Skeletal muscle tissue (tissue), 4 donors: ENCODE data around the gene PTCRA. TPM values are rescaled to one million over a fixed set of nuclear protein-coding genes. Genes with fewer than 3 reads are reported as not detected.

ENCODE experiments used
- H3K27ac ChIP-seq: one replicate; pipeline ENCODE4 v1.7.0; 2013; ENCODE audit warnings: mild to moderate bottlenecking, low read depth, low read length, inconsistent platforms
- H3K27me3 ChIP-seq, 3 donors: one replicate each; pipeline ENCODE4 v1.7.0; 2013; ENCODE audit warnings: low read length in 3 of 3; ENCODE audit not compliant: control insufficient read depth in 3 of 3, insufficient read depth in 3 of 3
- H3K36me3 ChIP-seq, 3 donors: one replicate each; pipeline ENCODE4 v1.7.0; 2013; ENCODE audit warnings: low read length in 3 of 3; ENCODE audit not compliant: control insufficient read depth in 3 of 3, insufficient read depth in 3 of 3
- H3K4me1 ChIP-seq, 3 donors: one replicate each; pipeline ENCODE4 v1.7.0; 2013; ENCODE audit warnings: low read length in 3 of 3, mild to moderate bottlenecking in 3 of 3; ENCODE audit not compliant: control insufficient read depth in 3 of 3, insufficient read depth in 3 of 3
- H3K4me3 ChIP-seq, 3 donors: one replicate each; pipeline ENCODE4 v1.7.0; 2013; ENCODE audit warnings: low read length in 3 of 3
- H3K9ac ChIP-seq, 3 donors: one replicate each; pipeline ENCODE4 v1.7.0; 2013; ENCODE audit warnings: low read length in 3 of 3, mild to moderate bottlenecking in 3 of 3, moderate library complexity in 2 of 3, low read depth in 1 of 3
- H3K9me3 ChIP-seq, 3 donors: one replicate each; pipeline ENCODE4 v1.7.0; 2013; ENCODE audit warnings: low read length in 3 of 3; ENCODE audit not compliant: control insufficient read depth in 3 of 3
- total RNA-seq: library from RNA; depleted of rRNA; stranded (reverse); fragments of >200 nt; gene quantifications from one replicate; pipeline ENCODE4 v1.2.3, GENCODE V29; 2014
- donor health status: Osteomylitis.

PTCRA gene
- total RNA-seq, 1 donor from 2014 or later: 1.0 TPM

DNA sequence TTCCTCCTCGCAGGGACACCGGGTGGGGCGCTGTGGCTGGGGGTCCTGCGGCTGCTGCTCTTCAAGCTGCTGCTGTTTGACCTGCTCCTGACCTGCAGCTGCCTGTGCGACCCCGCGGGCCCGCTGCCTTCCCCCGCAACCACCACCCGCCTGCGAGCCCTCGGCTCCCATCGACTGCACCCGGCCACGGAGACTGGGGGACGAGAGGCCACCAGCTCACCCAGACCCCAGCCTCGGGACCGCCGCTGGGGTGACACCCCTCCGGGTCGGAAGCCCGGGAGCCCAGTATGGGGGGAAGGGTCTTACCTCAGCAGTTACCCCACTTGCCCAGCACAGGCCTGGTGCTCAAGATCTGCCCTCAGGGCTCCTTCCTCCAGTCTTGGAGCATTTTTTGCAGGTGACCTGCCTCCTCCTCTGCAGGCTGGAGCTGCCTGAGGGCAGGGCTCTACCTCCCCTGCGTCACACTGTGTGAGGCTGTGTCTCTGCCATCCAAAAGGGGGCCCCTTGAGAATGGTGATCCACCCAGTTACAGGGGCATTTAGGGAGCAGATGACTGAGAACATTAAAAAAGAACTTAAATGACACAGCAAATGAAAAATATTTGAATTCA is 9.5 kb downstream of the PTCRA start:
- Histone ChIP-seq H3K27me3 (peaks cover 0 to 8% (median 3%) of the 10 kb centered on the region in 3 donors), H3K9ac (no peak overlapping the region), H3K4me1 (peaks cover 9 to 13% (median 10%) of the 10 kb centered on the region in 3 donors), H3K9me3 (no peaks in the 10 kb centered on the region), H3K27ac (no peak overlapping the region), H3K36me3 (no peaks in the 10 kb centered on the region), H3K4me3 (no peak overlapping the region)

GRCh38 chr6:42928986-42929820 is 13.3 kb downstream of the PTCRA start, which contains the start of gene CNPY3:
TSS of gene CNPY3 (plus strand) at chr6:42929480. CDS start at chr6:42929571, 91 bp downstream.
- Histone ChIP-seq H3K9me3 (no peaks in the 10 kb centered on the region), H3K27ac (peak within 1 kb of the TSS; percentile 86), H3K4me1 (peaks cover 12 to 20% (median 19%) of the 10 kb centered on the region in 3 donors), H3K36me3 (peaks cover 0 to 3% (median 1%) of the 10 kb centered on the region in 3 donors), H3K9ac (peak within 1 kb of the TSS; percentile 63 to 88 (median 83)), H3K4me3 (peak within 1 kb of the TSS; percentile 79 to 88 (median 87)), H3K27me3 (peaks cover 0 to 8% (median 3%) of the 10 kb centered on the region in 3 donors)

DNA sequence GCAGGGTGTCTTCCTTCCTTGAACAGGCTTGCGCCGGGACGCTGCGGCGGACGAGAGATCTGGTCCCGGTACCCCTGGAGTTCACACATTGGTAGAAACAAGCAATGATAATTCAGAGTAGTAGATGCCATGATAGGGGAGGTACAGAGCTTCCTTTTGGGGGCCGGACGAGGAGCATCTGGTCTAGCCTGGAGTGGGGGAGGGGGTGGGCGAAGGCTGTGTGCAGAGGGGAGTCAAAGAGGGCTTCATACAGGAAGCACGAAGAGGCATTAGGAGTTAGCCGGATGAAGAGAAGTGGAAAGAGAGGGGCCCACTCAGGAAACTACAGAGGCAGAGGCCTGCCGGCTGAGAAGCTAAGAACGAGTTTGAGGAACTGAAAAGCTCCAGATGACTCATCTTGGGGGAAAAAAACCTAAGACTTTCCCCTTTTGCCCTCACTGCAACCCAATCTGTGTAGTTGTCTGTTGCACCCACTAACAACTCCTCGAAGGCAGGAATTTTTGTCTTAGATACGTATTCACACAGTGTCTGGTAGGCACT is 14.0 kb downstream of the PTCRA start:
- Histone ChIP-seq H3K9ac (peak overlapping the region; percentile 63 to 88 (median 83)), H3K27me3 (peaks cover 0 to 8% (median 3%) of the 10 kb centered on the region in 3 donors), H3K4me1 (peaks cover 12 to 20% (median 19%) of the 10 kb centered on the region in 3 donors), H3K4me3 (peak overlapping the region; percentile 79 to 88 (median 87)), H3K9me3 (no peaks in the 10 kb centered on the region), H3K36me3 (peaks cover 3 to 7% (median 5%) of the 10 kb centered on the region in 3 donors), H3K27ac (peak overlapping the region; percentile 86)

DNA sequence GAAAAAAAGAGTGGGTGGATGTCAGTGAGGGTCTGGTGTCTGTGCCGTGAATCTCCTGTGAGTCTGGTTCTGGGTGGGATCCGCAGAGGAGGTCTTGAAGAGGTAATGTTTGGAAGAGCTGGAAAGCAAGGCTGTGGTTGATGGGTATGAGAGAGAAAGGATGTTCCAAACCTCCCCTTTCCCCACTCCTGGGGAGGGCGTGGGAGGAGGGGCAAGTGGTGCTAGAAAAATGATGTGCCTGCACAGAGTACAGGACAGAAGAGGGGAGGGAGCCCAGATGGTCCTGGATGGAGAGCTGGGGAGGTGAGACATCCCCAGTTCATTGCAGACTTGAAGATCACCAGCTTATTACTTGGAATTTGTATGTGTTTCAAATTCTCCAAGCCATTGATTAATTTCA is 16.6 kb downstream of the PTCRA start:
- H3K9ac ChIP-seq: peak overlapping the region in 1 of 3 donors; percentile 40
- H3K4me3 ChIP-seq: no peak overlapping the region
- H3K36me3 ChIP-seq: peaks cover 13 to 24% (median 22%) of the 10 kb centered on the region in 3 donors
- H3K4me1 ChIP-seq: peaks cover 12 to 20% (median 19%) of the 10 kb centered on the region in 3 donors
- H3K9me3 ChIP-seq: no peaks in the 10 kb centered on the region
- H3K27me3 ChIP-seq: no peaks in the 10 kb centered on the region
- no peak overlapping the region for H3K27ac ChIP-seq

DNA sequence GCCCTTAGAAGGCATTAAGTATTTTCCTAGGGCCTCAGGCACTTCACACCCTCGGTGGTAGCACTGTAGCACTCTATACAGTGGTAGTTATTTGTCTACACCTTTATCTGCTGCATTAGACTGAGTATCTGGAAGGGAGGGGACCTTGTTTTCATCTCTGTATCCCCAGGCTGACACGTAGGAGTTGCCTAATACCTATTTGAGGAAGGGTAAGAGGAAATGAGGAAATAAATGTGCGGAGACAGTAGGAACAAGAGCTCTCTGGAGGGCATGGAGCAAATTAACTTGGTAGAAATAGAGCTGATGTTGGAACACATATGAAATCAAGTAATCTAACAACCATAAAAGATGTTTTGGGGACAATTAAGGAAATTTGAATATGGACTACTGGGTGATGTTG is 17.4 kb downstream of the PTCRA start:
- Histone ChIP-seq H3K4me3 (no peak overlapping the region), H3K4me1 (peaks cover 12 to 20% (median 19%) of the 10 kb centered on the region in 3 donors), H3K9me3 (no peaks in the 10 kb centered on the region), H3K27ac (no peak overlapping the region), H3K27me3 (no peaks in the 10 kb centered on the region), H3K9ac (no peak overlapping the region), H3K36me3 (peaks cover 17 to 29% (median 29%) of the 10 kb centered on the region in 3 donors)

DNA sequence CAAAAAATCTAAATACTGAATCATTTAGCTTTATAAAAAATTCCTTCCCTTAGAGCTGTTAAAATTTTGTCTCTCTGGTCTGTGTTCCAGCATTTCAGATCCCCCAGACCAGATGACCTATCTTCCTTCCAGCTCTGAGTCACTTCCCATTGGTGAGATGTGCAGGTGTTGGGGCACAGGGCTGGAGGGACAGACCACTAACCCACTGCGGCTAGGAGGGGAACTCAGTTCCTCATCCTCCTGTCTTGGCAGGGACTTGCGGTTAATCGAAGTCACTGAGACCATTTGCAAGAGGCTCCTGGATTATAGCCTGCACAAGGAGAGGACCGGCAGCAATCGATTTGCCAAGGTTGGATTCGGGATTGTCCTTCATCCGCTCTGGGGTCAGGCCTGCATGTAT is 19.5 kb downstream of the PTCRA start:
- H3K4me3 ChIP-seq: no peak overlapping the region
- H3K36me3 ChIP-seq: peaks cover 24 to 45% (median 37%) of the 10 kb centered on the region in 3 donors
- no peak overlapping the region for H3K9ac ChIP-seq
- H3K4me1 ChIP-seq: peaks cover 2 to 11% (median 7%) of the 10 kb centered on the region in 3 donors
- H3K27ac ChIP-seq: no peak overlapping the region
- H3K9me3 ChIP-seq: no peaks in the 10 kb centered on the region
- no peaks in the 10 kb centered on the region for H3K27me3 ChIP-seq

- no peaks in the 10 kb centered on the region for H3K27me3 ChIP-seq
- H3K4me1 ChIP-seq: peaks cover 0 to 7% (median 0%) of the 10 kb centered on the region in 3 donors
- H3K27ac ChIP-seq: no peak overlapping the region
- peaks cover 24 to 45% (median 41%) of the 10 kb centered on the region in 3 donors for H3K36me3 ChIP-seq
- H3K4me3 ChIP-seq: no peak overlapping the region
- H3K9me3 ChIP-seq: no peaks in the 10 kb centered on the region
- no peak overlapping the region for H3K9ac ChIP-seq
These were observed 20.5 kb downstream of the PTCRA start for GRCh38 chr6:42936398-42936797.

DNA sequence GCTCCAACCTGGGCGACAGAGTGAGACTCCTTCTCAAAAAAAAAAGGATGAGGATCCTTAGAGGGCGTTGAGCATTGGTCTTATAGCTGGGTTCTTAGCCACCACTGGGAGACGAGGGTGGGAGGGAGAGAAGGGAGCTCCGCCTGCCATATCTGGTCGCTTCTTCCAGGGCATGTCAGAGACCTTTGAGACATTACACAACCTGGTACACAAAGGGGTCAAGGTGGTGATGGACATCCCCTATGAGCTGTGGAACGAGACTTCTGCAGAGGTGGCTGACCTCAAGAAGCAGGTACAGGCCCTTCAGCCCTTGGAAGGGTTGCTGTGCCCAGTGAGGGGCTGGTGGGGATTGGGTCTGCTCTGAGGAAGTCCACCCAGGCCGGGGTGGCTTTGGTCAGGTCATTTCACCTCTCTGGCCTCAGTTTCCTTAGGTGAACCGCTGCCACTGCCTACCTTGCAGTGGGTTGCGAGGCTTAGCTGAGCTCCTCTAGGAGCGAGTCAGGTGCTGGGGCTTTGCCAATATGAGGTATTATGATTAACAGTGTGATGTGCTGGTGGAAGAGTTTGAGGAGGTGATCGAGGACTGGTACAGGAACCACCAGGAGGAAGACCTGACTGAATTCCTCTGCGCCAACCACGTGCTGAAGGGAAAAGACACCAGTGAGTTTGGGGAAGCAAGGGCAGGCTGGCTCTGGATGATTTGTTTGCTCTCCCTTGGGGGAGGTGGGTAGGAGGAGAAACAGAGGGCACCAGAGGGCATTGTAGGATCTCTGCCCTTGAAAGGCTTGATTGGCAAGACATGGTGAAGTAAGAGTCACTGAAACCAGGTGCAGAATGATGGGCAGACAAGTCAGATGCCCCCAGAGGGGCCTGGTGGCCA is 21.9 kb downstream of the PTCRA start:
- H3K9me3 ChIP-seq: no peaks in the 10 kb centered on the region
- no peak overlapping the region for H3K9ac ChIP-seq
- no peaks in the 10 kb centered on the region for H3K27me3 ChIP-seq
- peaks cover 0 to 2% (median 0%) of the 10 kb centered on the region in 3 donors for H3K4me1 ChIP-seq
- H3K4me3 ChIP-seq: no peak overlapping the region
- H3K27ac ChIP-seq: no peak overlapping the region
- peaks cover 24 to 42% (median 41%) of the 10 kb centered on the region in 3 donors for H3K36me3 ChIP-seq

GRCh38 chr6:42938428-42938796 is 22.6 kb downstream of the PTCRA start:
- Histone ChIP-seq H3K9ac (no peak overlapping the region), H3K36me3 (peaks cover 24 to 42% (median 41%) of the 10 kb centered on the region in 3 donors), H3K9me3 (no peaks in the 10 kb centered on the region), H3K4me1 (peaks cover 0 to 2% (median 0%) of the 10 kb centered on the region in 3 donors), H3K27me3 (no peaks in the 10 kb centered on the region), H3K4me3 (no peak overlapping the region), H3K27ac (no peak overlapping the region)
